ENCODE measurements around the gene CCDC171. TPM values are rescaled to one million over a fixed set of nuclear protein-coding genes. Genes with fewer than 3 reads are reported as not detected.

The CCDC171 gene
- total and polyA plus RNA-seq, 10 of the 15 experiments (the other 5 are each of a cell fraction or from before 2014, with no cell fraction given) = 1.00 to 7.2 (median 2.8) TPM

DNA sequence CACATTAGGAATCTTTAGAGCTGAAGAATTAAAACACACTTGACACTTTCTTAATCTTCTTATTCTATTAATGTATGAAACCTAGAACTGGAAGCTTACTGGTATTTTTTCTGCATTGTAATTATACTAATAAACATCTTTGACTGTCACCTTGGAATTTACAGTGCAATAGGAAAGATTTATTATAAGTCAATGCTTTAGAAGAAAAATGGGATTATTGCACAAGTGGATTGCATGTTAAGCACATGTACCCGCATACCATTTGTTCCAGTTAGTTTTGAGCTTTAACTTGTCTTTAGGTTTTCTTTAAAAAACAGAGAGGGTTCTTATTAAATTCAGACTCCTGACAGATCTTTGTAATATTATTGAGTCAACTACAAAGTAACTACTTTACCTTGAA, 278.5 kb downstream of the CCDC171 start:
- Histone ChIP-seq H3K27ac (ENCODE audit: control insufficient read depth, insufficient read depth) (no peak overlapping the region), H3K4me1 (ENCODE audit: control insufficient read depth, insufficient read depth, low read length) (no peaks in the 10 kb centered on the region), H3K79me2 (ENCODE audit: control insufficient read depth, insufficient read depth, low read length) (no peaks in the 10 kb centered on the region), H4K20me1 (ENCODE audit: control insufficient read depth, insufficient read depth) (no peaks in the 10 kb centered on the region), H3K9ac (ENCODE audit: control insufficient read depth, insufficient read depth, low read length) (no peak overlapping the region), H3K4me2 (ENCODE audit: control insufficient read depth, insufficient read depth) (no peak overlapping the region), H2AFZ (ENCODE audit: control insufficient read depth, low read depth, low read length) (no peak overlapping the region), H3K4me3 (no peak overlapping the region), H3K36me3 (ENCODE audit: control insufficient read depth in 2 of 2, insufficient read depth in 2 of 2, low read length in 1 of 2) (no peaks in the 10 kb centered on the region), H3K9me3 (replicated peaks; ENCODE audit: control insufficient read depth, insufficient read depth, low read length) (no peaks in the 10 kb centered on the region), H3K27me3 (replicated peaks in 1 of 2; ENCODE audit: control insufficient read depth in 2 of 2, insufficient read depth in 2 of 2, low read length in 1 of 2) (no peaks in the 10 kb centered on the region)
- SMC1A ChIA-PET (ENCODE audit: uncharacterized antibody, unreplicated experiment) = no interaction called here
- TF ChIP-seq CHD4 (IDR thresholded peaks at IDR 0.05) = no peak
- no peak for TF ChIP-seq HDAC6 (IDR thresholded peaks at IDR 0.05; ENCODE audit: unreplicated experiment)
- no peak for TF ChIP-seq ZZZ3 (IDR thresholded peaks at IDR 0.05; ENCODE audit: control insufficient read depth, insufficient read length, low read depth)
- TF ChIP-seq ZNF622 (IDR thresholded peaks at IDR 0.05) = no peak
- RAD21 ChIA-PET (ENCODE audit: unreplicated experiment) = no interaction called here
- POLR2A ChIA-PET = no interaction called here
- intact Hi-C loops (cut with micrococcal nuclease; ENCODE audit: unreplicated experiment) = loop anchor here (10.0 kb wide), 1 partner anchor 1633 kb away; no protein-coding TSS in a partner anchor
- 100% methylated on average over 1 of the region's 1 CpG for WGBS (ENCODE audit: insufficient coverage, insufficient replicate concordance, low lambda C conversion rate, missing lambda C conversion rate)
- CTCF ChIA-PET = no interaction called here
- DNase-seq (ENCODE audit: low read depth, low spot score) (no peak), ATAC-seq (no peak), FAIRE-seq (no peak)
- no TSS peak for BruUV-seq (replicated peaks)
- in situ Hi-C loops (cut with MboI) = no loop called here

DNA sequence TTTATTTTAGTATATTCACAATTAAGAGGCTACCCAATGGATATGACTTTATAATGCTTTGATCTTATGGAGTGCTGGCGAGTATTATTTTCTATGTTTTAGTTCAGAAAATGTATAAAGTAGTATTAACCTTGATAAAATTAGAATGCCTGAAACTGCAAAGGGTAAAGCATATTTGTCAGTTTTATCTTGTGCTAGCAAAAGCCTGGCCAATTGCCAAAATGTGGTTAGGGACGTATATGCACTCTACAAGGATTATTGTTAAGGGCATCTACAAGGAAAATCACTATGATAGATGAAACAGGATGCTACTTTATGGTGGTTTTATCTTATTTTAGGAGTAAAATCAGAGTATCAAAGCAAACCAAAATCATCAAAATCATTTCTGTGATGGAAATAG, 281.7 kb downstream of the CCDC171 start:
- Histone ChIP-seq H3K27ac (ENCODE audit: control insufficient read depth, insufficient read depth) (no peak overlapping the region), H3K36me3 (ENCODE audit: control insufficient read depth in 2 of 2, insufficient read depth in 2 of 2, low read length in 1 of 2) (no peaks in the 10 kb centered on the region), H4K20me1 (ENCODE audit: control insufficient read depth, insufficient read depth) (no peaks in the 10 kb centered on the region), H3K79me2 (ENCODE audit: control insufficient read depth, insufficient read depth, low read length) (no peaks in the 10 kb centered on the region), H3K9ac (ENCODE audit: control insufficient read depth, insufficient read depth, low read length) (no peak overlapping the region), H3K4me3 (no peak overlapping the region), H2AFZ (ENCODE audit: control insufficient read depth, low read depth, low read length) (no peak overlapping the region), H3K4me1 (ENCODE audit: control insufficient read depth, insufficient read depth, low read length) (no peaks in the 10 kb centered on the region), H3K4me2 (ENCODE audit: control insufficient read depth, insufficient read depth) (no peak overlapping the region), H3K27me3 (replicated peaks in 1 of 2; ENCODE audit: control insufficient read depth in 2 of 2, insufficient read depth in 2 of 2, low read length in 1 of 2) (no peaks in the 10 kb centered on the region), H3K9me3 (replicated peaks; ENCODE audit: control insufficient read depth, insufficient read depth, low read length) (no peaks in the 10 kb centered on the region)
- RAD21 ChIA-PET (ENCODE audit: unreplicated experiment) = no interaction called here
- ATAC-seq = no peak
- CTCF ChIA-PET = interaction anchor here (1.0 to 1.8 kb wide), 3 partner anchors 10 to 299 kb away, joined by 3 to 6 read pairs (median 5); no protein-coding TSS in a partner anchor
- intact Hi-C loops (cut with micrococcal nuclease; ENCODE audit: unreplicated experiment) (loop anchor here (10.0 kb wide), 1 partner anchor 1630 kb away; no protein-coding TSS in a partner anchor), in situ Hi-C loops (cut with MboI) (no loop called here)
- no TSS peak for BruUV-seq (replicated peaks)
- no peak for FAIRE-seq
- WGBS (ENCODE audit: insufficient coverage, insufficient replicate concordance, low lambda C conversion rate, missing lambda C conversion rate) = 0% methylated on average over 2 of the region's 2 CpGs
- no peak for DNase-seq (ENCODE audit: low read depth, low spot score)
- SMC1A ChIA-PET (ENCODE audit: uncharacterized antibody, unreplicated experiment) = no interaction called here
- POLR2A ChIA-PET = no interaction called here
- TF ChIP-seq GATAD2B (conservative IDR thresholded peaks at IDR 0.05; ENCODE audit: low read depth) (no peak), ZNF207 (IDR thresholded peaks at IDR 0.05; ENCODE audit: borderline replicate concordance) (no peak), ESRRA (IDR thresholded peaks at IDR 0.05; ENCODE audit: low read length) (no peak), JUND (IDR thresholded peaks at IDR 0.05; ENCODE audit: low read depth, low read length) (no peak), SUPT20H (IDR thresholded peaks at IDR 0.05; ENCODE audit: borderline replicate concordance, control insufficient read depth, low read depth, low read length) (no peak), POLR2AphosphoS5 (IDR thresholded peaks at IDR 0.05; ENCODE audit: low read length) (no peak), WRNIP1 (IDR thresholded peaks at IDR 0.05; ENCODE audit: borderline replicate concordance, low read depth, low read length) (no peak), IKZF2 (IDR thresholded peaks at IDR 0.05) (no peak), TCF7 (IDR thresholded peaks at IDR 0.05; ENCODE audit: borderline replicate concordance) (no peak), CBX3 (IDR thresholded peaks at IDR 0.05; ENCODE audit: borderline replicate concordance, low read depth) (no peak), RCOR1 (conservative IDR thresholded peaks at IDR 0.05; ENCODE audit: low read depth, low read length) (no peak), RBBP5 (conservative IDR thresholded peaks at IDR 0.05) (no peak), HCFC1 (IDR thresholded peaks at IDR 0.05; ENCODE audit: low read length) (no peak)
- TF ChIP-seq, protein P1, sequence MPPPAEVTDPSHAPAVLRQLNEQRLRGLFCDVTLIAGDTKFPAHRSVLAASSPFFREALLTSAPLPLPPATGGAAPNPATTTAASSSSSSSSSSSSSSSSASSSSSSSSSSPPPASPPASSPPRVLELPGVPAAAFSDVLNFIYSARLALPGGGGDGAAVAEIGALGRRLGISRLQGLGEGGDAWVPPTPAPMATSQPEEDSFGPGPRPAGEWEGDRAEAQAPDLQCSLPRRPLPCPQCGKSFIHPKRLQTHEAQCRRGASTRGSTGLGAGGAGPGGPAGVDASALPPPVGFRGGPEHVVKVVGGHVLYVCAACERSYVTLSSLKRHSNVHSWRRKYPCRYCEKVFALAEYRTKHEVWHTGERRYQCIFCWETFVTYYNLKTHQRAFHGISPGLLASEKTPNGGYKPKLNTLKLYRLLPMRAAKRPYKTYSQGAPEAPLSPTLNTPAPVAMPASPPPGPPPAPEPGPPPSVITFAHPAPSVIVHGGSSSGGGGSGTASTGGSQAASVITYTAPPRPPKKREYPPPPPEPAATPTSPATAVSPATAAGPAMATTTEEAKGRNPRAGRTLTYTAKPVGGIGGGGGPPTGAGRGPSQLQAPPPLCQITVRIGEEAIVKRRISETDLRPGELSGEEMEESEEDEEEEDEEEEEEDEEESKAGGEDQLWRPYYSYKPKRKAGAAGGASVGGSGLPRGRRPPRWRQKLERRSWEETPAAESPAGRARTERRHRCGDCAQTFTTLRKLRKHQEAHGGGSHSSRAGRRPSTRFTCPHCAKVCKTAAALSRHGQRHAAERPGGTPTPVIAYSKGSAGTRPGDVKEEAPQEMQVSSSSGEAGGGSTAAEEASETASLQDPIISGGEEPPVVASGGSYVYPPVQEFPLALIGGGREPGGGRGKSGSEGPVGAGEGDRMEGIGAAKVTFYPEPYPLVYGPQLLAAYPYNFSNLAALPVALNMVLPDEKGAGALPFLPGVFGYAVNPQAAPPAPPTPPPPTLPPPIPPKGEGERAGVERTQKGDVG (CRISPR knock-in tag; IDR thresholded peaks at IDR 0.05) = no peak

All from GM12878 (cell line).